Posterior cingulate gyrus (tissue), 11 donors: Measurements from ENCODE around the gene KIFC1.

ENCODE experiments used
- DNase-seq, 10 donors: peaks; one replicate each; pipeline versions ENCODE4 v3.0.0 to v3.0.0-alpha.2; 2020 to 2021; ENCODE audit warnings: mixed read lengths in 3 of 10
- intact Hi-C: fragments of 100-400 bp; cut with DNase I; formaldehyde crosslinking; loops from one replicate; pipeline ENCODE4 v1.15.1; 2023

The KIFC1 gene

GRCh38 chr6:33420491-33421343 lies 29.1 kb downstream of the KIFC1 start:
- intact Hi-C loops: no loop called here

GRCh38 chr6:33421344-33421643 lies 29.7 kb downstream of the KIFC1 start:
- no peak for DNase-seq
- intact Hi-C loops: no loop called here

More at GRCh38 chr6:33420491-33421343, 29.1 kb downstream of the KIFC1 start:
- DNase-seq: no peak

GRCh38 chr6:33423777-33424176 lies 32.2 kb downstream of the KIFC1 start:
- intact Hi-C loops: no loop called here
- DNase-seq: no peak

GRCh38 chr6:33424855-33425667 lies 33.4 kb downstream of the KIFC1 start:
- DNase-seq: no peak
- intact Hi-C loops: loop anchor here (5.0 kb wide), 1 partner anchor 33 kb away; the partner anchor contains the start of gene KIFC1

- DNase-seq: peak; percentile 75 to 97 (median 82)
These were observed 34.3 kb downstream of the KIFC1 start for GRCh38 chr6:33425668-33426577.

GRCh38 chr6:33426590-33427511 lies 35.2 kb downstream of the KIFC1 start:
- intact Hi-C loops: loop anchor here (5.0 kb wide), 1 partner anchor 35 kb away; the partner anchor contains the start of gene KIFC1
- no peak for DNase-seq

More at GRCh38 chr6:33425668-33426577, 34.3 kb downstream of the KIFC1 start:
- intact Hi-C loops: loop anchor here (5.0 kb wide), 1 partner anchor 34 kb away; the partner anchor contains the start of gene KIFC1

- intact Hi-C loops: loop anchor here (5.0 kb wide), 1 partner anchor 35 kb away; the partner anchor contains the start of gene KIFC1
- DNase-seq: peak in 9 of 10 donors; percentile 50 to 94 (median 66)
These were observed 36.1 kb downstream of the KIFC1 start for GRCh38 chr6:33427585-33428223.

- DNase-seq: no peak
- intact Hi-C loops: loop anchor here (5.0 kb wide), 1 partner anchor 36 kb away; the partner anchor contains the start of gene KIFC1
These were observed 36.8 kb downstream of the KIFC1 start for GRCh38 chr6:33428224-33428965.

- no peak for DNase-seq
- intact Hi-C loops: loop anchor here (5.0 kb wide), 1 partner anchor 37 kb away; the partner anchor contains the start of gene KIFC1
These were observed 37.5 kb downstream of the KIFC1 start for GRCh38 chr6:33428966-33429749.

GRCh38 chr6:33429750-33430052 lies 38.1 kb downstream of the KIFC1 start:
- DNase-seq: no peak
- intact Hi-C loops: loop anchor here (5.0 kb wide), 1 partner anchor 37 kb away; the partner anchor contains the start of gene KIFC1

- no peak for DNase-seq
- intact Hi-C loops: no loop called here
These were observed 38.7 kb downstream of the KIFC1 start for GRCh38 chr6:33430334-33430733.

- intact Hi-C loops: no loop called here
- DNase-seq: peak; percentile 80 to 98 (median 88)
These were observed 39.6 kb downstream of the KIFC1 start for GRCh38 chr6:33430991-33431879.

GRCh38 chr6:33431880-33432541 lies 40.4 kb downstream of the KIFC1 start:
- intact Hi-C loops: no loop called here
- DNase-seq: peak in 1 of 10 donors; percentile 65

- intact Hi-C loops: no loop called here
- DNase-seq: no peak
These were observed 40.9 kb downstream of the KIFC1 start for GRCh38 chr6:33432546-33432945.

- no peak for DNase-seq
- intact Hi-C loops: no loop called here
These were observed 41.4 kb downstream of the KIFC1 start for GRCh38 chr6:33433001-33433543.
